ENCODE results near the gene GHR.

The GHR gene

GRCh38 chr5:42423285-42424165 is at the start of gene GHR:
Gene GHR (plus strand): TSS chr5:42423439. CDS start chr5:42565875, 142,436 bp downstream.
- DNase-seq: peak; percentile 88

GRCh38 chr5:42374679-42375273 is 48.5 kb upstream of the GHR start:
- no peak for DNase-seq

GRCh38 chr5:42377496-42377895 is 45.7 kb upstream of the GHR start:
- no peak for DNase-seq

- no peak for DNase-seq
Measured at GRCh38 chr5:42381973-42382372, 41.3 kb upstream of the GHR start.

- no peak for DNase-seq
Measured at GRCh38 chr5:42387563-42387962, 35.7 kb upstream of the GHR start.

- DNase-seq: no peak
Measured at GRCh38 chr5:42390115-42390514, 33.1 kb upstream of the GHR start.

- no peak for DNase-seq
Measured at GRCh38 chr5:42392917-42393316, 30.3 kb upstream of the GHR start.

GRCh38 chr5:42396111-42396510 is 27.1 kb upstream of the GHR start:
- DNase-seq: no peak

- no peak for DNase-seq
Measured at GRCh38 chr5:42397267-42397666, 26.0 kb upstream of the GHR start.

GRCh38 chr5:42399702-42400101 is 23.5 kb upstream of the GHR start:
- DNase-seq: no peak

- DNase-seq: no peak
Measured at GRCh38 chr5:42400474-42400873, 22.8 kb upstream of the GHR start.

- DNase-seq: no peak
Measured at GRCh38 chr5:42403236-42403635, 20.0 kb upstream of the GHR start.

- DNase-seq: no peak
Measured at GRCh38 chr5:42404366-42404765, 18.9 kb upstream of the GHR start.

GRCh38 chr5:42419294-42419693 is 3.9 kb upstream of the GHR start:
- DNase-seq: no peak

- DNase-seq: no peak
Measured at GRCh38 chr5:42422656-42423280, 471 bp upstream of the GHR start.

GRCh38 chr5:42426016-42426415 is 2.8 kb downstream of the GHR start:
- DNase-seq: no peak

- DNase-seq: peak; percentile 63
Measured at GRCh38 chr5:42429694-42430093, 6.5 kb downstream of the GHR start.

- no peak for DNase-seq
Measured at GRCh38 chr5:42434047-42434724, 10.9 kb downstream of the GHR start.

GRCh38 chr5:42436051-42436450 is 12.8 kb downstream of the GHR start:
- no peak for DNase-seq

GRCh38 chr5:42454216-42454995 is 31.2 kb downstream of the GHR start:
- no peak for DNase-seq

GRCh38 chr5:42461033-42461432 is 37.8 kb downstream of the GHR start:
- DNase-seq: no peak

- DNase-seq: no peak
Measured at GRCh38 chr5:42461507-42461906, 38.3 kb downstream of the GHR start.

GRCh38 chr5:42462083-42462482 is 38.8 kb downstream of the GHR start:
- no peak for DNase-seq
